DOHH2 (cell line): Measurements from ENCODE around the gene PFKL.

Experiments
- CTCF ChIP-seq: fragments of 200-600 bp; sonication (generic); IDR thresholded peaks from one replicate; pipeline ENCODE4 v1.5.1; 2014; ENCODE audit warnings: antibody characterized with exemption, mild to moderate bottlenecking, low read depth, low read length; ENCODE audit not compliant: poor library complexity, severe bottlenecking
- EZH2phosphoT487 ChIP-seq: fragments of 200-600 bp; sonication (generic); IDR thresholded peaks from 2 replicates; pipeline ENCODE4 v1.6.1; 2017; ENCODE audit warnings: borderline replicate concordance, mild to moderate bottlenecking, antibody characterized with exemption, low read length, moderate library complexity, mixed read lengths

- TF ChIP-seq CTCF, result no peak
- TF ChIP-seq EZH2phosphoT487, result no peak
These were observed 49.0 kb downstream of the PFKL start for GRCh38 chr21:44348861-44349260.
